Liver (tissue), 3 donors: ENCODE data around the gene NRDC.

Experiments
- ATF3 ChIP-seq: IDR thresholded peaks from 2 replicates; pipeline ENCODE4 v1.6.1; 2016; ENCODE audit warnings: antibody characterized with exemption
- CTCF ChIP-seq: fragments of 150-350 bp; IDR thresholded peaks from 2 replicates; pipeline ENCODE4 v1.5.1; 2017; ENCODE audit warnings: improper control_type of control experiment, low read depth, low read length; ENCODE audit not compliant: missing input control
- EGR1 ChIP-seq, 2 donors: IDR thresholded peaks; 2 replicates each; pipeline ENCODE4 v1.6.1; 2016 to 2018; ENCODE audit warnings: antibody characterized with exemption in 2 of 2, low read depth in 2 of 2
- JUND ChIP-seq, 2 donors: IDR thresholded peaks; 2 replicates each; pipeline ENCODE4 v1.6.1; 2016; ENCODE audit warnings: antibody characterized with exemption in 2 of 2
- MAX ChIP-seq: IDR thresholded peaks from 2 replicates; pipeline ENCODE4 v1.6.1; 2016; ENCODE audit warnings: antibody characterized with exemption
- RAD21 ChIP-seq, 2 donors: IDR thresholded peaks; 2 replicates each; pipeline ENCODE4 v1.6.1; 2016; ENCODE audit warnings: antibody characterized with exemption in 2 of 2, mild to moderate bottlenecking in 2 of 2
- REST ChIP-seq: IDR thresholded peaks from 2 replicates; pipeline ENCODE4 v1.6.1; 2016; ENCODE audit warnings: antibody characterized with exemption, mild to moderate bottlenecking
- RXRA ChIP-seq, 2 donors: IDR thresholded peaks; 2 replicates each; pipeline ENCODE4 v1.6.1; 2017 to 2018; ENCODE audit warnings: antibody characterized with exemption in 2 of 2, mild to moderate bottlenecking in 1 of 2
- YY1 ChIP-seq: IDR thresholded peaks from 2 replicates; pipeline ENCODE4 v1.6.1; 2016; ENCODE audit warnings: antibody characterized with exemption, mild to moderate bottlenecking
- donor health status: healthy.
- donor health status: healthy.

- no peak for TF ChIP-seq RAD21 (IDR thresholded peaks at IDR 0.05)
- TF ChIP-seq CTCF, result no peak
- no peak for TF ChIP-seq REST
- TF ChIP-seq MAX, result no peak
- TF ChIP-seq JUND (IDR thresholded peaks at IDR 0.05), result no peak
- TF ChIP-seq EGR1 (IDR thresholded peaks at IDR 0.05; ENCODE audit: low read depth in 2 of 2), result no peak
- TF ChIP-seq ATF3, result no peak
- no peak for TF ChIP-seq RXRA (IDR thresholded peaks at IDR 0.05)
- no peak for TF ChIP-seq YY1
These were observed 86.6 kb downstream of the NRDC start for GRCh38 chr1:51791888-51792287.
